ENCODE measurements around the gene C1orf159.

DNA sequence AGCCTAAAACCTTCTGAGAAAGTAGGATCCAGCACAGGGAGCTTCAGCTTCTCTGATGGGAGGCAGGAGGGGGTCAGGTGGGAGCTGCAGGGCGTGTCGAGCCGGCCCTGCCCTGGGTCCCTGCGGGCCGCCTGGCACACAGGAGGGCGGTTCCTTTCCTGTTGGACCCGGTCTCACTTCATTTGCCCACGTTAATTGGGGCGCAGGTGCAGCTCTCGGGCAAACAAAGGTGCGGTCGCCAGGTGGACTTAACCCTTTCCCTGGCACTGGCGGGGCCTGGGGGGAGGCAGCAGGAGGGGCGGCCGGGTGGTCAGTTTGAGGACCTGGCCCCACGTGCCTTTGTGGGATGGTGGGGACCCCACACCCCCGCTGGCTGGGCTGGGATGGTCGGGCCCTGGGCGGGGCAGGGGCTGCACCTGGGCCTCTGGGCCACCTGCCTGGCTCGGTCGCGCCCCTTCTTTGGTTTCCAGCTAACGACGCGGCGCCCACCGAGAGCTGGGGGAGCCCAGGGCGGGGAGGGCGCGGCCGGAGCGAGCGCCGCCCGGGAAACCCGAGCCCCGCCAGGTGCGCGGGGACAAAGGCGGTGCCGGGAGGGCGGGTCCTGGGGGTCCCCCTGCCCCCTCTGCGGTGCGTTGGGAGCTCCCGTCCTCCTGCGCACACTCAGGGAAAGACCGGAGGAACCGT is 20.8 kb upstream of the C1orf159 start:
- TF ChIP-seq, protein P1, sequence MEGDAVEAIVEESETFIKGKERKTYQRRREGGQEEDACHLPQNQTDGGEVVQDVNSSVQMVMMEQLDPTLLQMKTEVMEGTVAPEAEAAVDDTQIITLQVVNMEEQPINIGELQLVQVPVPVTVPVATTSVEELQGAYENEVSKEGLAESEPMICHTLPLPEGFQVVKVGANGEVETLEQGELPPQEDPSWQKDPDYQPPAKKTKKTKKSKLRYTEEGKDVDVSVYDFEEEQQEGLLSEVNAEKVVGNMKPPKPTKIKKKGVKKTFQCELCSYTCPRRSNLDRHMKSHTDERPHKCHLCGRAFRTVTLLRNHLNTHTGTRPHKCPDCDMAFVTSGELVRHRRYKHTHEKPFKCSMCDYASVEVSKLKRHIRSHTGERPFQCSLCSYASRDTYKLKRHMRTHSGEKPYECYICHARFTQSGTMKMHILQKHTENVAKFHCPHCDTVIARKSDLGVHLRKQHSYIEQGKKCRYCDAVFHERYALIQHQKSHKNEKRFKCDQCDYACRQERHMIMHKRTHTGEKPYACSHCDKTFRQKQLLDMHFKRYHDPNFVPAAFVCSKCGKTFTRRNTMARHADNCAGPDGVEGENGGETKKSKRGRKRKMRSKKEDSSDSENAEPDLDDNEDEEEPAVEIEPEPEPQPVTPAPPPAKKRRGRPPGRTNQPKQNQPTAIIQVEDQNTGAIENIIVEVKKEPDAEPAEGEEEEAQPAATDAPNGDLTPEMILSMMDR (IDR thresholded peaks at IDR 0.05; ENCODE audit: low read depth, low read length) = no peak
- TF ChIP-seq EZH2phosphoT487 (IDR thresholded peaks at IDR 0.05; ENCODE audit: low read depth) = no peak
